Pancreas (tissue), 10 donors: Measurements from ENCODE around the gene TUBB. TPM values are rescaled to one million over a fixed set of nuclear protein-coding genes. Genes with fewer than 3 reads are reported as not detected.
A peak's percentile ranks its signal among the peaks of the same experiment; 100 is the strongest.

ENCODE experiments used
- ATAC-seq, 4 donors: fragments of 200-7000 bp; cut with Tn5 transposase; one replicate each; pipeline versions ENCODE4 v1.8.0 to v1.9.1; 2020; ENCODE audit warnings: mild to moderate bottlenecking in 4 of 4, moderate library complexity in 4 of 4
- DNase-seq, 6 donors: peaks; one replicate each; pipeline ENCODE4 v3.0.0-alpha.2; 2020
- FAIRE-seq: peaks from 2 replicates; lab custom pipeline; 2012; peaks lifted over from hg19 to GRCh38; lab: Jason Lieb, UNC
- H3K27ac ChIP-seq, 4 donors: fragments of 200-600 bp; sonication (generic); 1 replicate in 3 of 4; 2 replicates in 1 of 4; pipeline versions ENCODE4 v1.5.0 to v1.8.0; 2020
- H3K27me3 ChIP-seq, 4 donors: fragments of 200-600 bp; one replicate each; pipeline ENCODE4 v1.8.0; 2021
- H3K36me3 ChIP-seq, 3 donors: fragments of 200-600 bp; sonication (generic) in 1 of 3; one replicate each; pipeline versions ENCODE4 v1.5.0 to v1.8.0; 2020 to 2021
- H3K4me1 ChIP-seq, 3 donors: fragments of 200-600 bp; one replicate each; pipeline ENCODE4 v1.8.0; 2021
- H3K4me3 ChIP-seq, 4 donors: fragments of 200-600 bp; sonication (generic) in 2 of 4; one replicate each; pipeline versions ENCODE4 v1.5.0 to v1.8.0; 2020 to 2021
- H3K9me3 ChIP-seq, 4 donors: fragments of 200-600 bp; one replicate each; pipeline ENCODE4 v1.8.0; 2021
- WGBS, 2 donors: extraction: QIAGEN DNeasy Blood & Tissue Kit; methylation state at CpG; one replicate each; pipeline ENCODE4 v1.1.7; 2013; 5-methylcytosine and 5-hydroxymethylcytosine counted together
- intact Hi-C, 3 donors: fragments of 100-400 bp; cut with DNase I; formaldehyde crosslinking; loops; one replicate each; pipeline versions ENCODE4 v1.11.1 to v1.14.2; 2022
- polyA plus RNA-seq, 2 donors: library from polyadenylated mRNA; stranded (reverse); fragments of 200-250 nt; gene quantifications; one replicate each; pipeline ENCODE4 v1.2.3, GENCODE V29; 2013
- total RNA-seq, 6 donors: library from RNA; stranded (reverse); fragmentation: NEBNext Ultra II Directional in 4 of 6; extraction: Animal tissue kit (Norgen Biotek cat#: 25700) in 4 of 6; gene quantifications; one replicate each; pipeline versions ENCODE4 v1.2.1 to v1.2.4, GENCODE V29; 2021 to 2023
- TF ChIP-seq, protein P1 (sequence below), 4 donors: fragments of 200-600 bp; sonication (generic) in 3 of 4; IDR thresholded peaks; one replicate each; pipeline versions ENCODE4 v1.5.0 to v1.8.0; 2021; ENCODE audit warnings: antibody characterized with exemption in 4 of 4
- donor health status: healthy with polysubstance abuse.
- donor health status: DM: no; HTN: no; CAD: no; lungs with moderate emphysema.
- donor health status: DM: no; HTN: no; CAD: no.
- donor health status: control.
- donor health status: control.
- donor health status: Bipolar disorder and iron deficiency.
- donor health status: DM: yes; HTN: yes; CAD: no.
- donor health status: DM: no; HTN: no; CAD: no.
- donor health status: DM: no; HTN: no; CAD: no.
- donor health status: DM: yes; HTN: yes; CAD: no.

The TUBB gene
- total and polyA plus RNA-seq, 8 donors: 66.1 to 171 (median 106) TPM

DNA sequence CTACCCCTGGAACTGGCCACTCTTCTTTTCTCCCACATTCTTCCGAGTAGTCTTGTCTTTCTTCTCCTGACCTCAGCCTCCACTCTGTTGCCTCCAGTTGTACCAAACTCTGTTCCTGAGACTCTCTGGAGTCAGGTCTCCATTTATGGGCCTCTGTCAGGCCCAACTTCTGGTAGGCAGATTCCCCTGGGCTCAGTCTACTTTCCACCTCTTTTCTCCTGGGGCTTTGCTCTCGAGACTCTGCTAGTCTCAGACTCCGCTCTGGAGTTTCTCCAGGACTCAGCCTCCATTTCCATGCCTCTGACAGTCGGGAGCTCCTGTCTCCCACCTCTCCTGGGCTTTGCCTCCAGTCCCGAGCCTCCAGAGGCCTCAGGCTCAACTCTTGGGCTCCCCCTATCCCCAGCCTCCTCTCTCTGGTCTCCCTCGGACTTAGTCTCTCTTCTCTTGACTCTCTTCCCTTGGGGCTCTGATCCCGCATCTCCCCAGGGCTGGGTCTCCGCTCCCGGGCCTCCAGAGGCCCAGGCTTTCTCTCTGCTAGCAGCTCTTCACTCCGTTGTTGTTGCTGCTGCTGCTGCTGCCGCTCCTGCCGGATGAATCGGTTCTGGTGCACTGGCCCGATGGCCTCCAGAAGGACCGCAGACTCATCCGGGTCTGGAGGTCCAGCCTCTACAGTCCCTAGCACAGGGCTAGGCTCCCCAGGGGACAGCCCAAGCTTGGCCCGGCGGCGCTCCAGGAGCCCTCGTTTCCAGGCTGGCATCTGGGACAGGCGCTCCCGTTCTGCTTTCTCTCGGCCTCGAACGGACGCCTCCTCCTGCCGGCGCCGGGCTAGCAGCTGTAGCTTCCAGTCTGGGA is 34.8 kb upstream of the TUBB start:
- intact Hi-C loops: no loop called here
- H3K4me1 ChIP-seq: peaks cover 0 to 9% (median 3%) of the 10 kb centered on the region in 3 donors

DNA sequence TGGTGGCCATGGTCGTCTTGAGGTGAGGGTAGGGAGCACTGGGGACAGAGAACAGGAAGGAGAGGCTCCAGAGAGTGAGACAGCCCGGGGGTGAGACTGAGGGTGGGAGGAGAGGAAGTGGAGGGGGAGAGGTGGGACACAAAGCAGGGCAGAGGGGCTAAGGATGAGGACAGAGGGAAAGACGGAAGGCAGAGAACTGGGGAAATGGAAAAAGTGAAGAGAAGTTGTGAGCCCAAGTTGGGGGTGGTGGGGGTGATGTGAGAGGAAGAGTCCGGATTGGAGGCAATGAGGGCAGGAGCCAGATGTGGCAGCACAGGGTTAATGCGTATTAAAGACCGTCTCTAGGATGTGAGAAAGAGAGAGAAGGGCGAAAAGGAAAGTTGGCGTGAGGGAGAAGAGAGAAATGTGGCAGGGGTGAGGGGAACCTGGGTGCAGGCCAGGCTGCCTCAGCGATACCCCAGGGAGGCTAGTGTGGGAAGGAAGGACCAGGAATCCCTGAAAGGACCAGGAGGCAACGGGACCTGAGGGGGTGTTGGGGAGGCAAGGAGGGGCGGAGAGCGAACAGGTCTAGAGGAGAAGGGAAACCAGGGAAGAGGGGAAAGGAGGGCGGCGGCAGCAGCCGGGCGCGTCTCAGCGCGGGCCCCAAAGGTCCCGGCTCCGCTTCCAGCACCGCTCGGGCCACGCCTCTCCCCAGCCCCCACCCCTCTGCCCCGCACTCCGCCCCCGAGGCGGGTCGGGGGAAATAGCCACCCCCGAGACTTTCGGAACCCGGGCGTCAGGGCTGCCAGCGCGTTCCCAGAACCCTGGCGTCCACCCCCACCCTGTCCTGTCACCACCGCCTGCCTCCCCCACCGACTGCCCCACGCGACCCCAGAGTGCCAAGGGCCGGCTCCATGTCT is 33.9 kb upstream of the TUBB start, which contains the start of gene PPP1R18:
PPP1R18 (minus strand) TSS at position 637 of the 899 bp plus-strand sequence; CDS start at position 10, 627 bp downstream.
- DNase-seq (peak; percentile 65 to 88 (median 77)), ATAC-seq (peak; percentile 53 to 68 (median 60)), FAIRE-seq (no peak)
- Histone ChIP-seq H3K27me3 (no peaks in the 10 kb centered on the region), H3K4me3 (peak within 1 kb of the TSS; percentile 55 to 78 (median 70)), H3K9me3 (no peaks in the 10 kb centered on the region), H3K36me3 (no peaks in the 10 kb centered on the region), H3K4me1 (peaks cover 3 to 11% (median 6%) of the 10 kb centered on the region in 3 donors), H3K27ac (peak within 1 kb of the TSS; percentile 70 to 93 (median 84))
- 5 to 8% methylated on average over 32 to 41 of the region's 41 CpGs for WGBS, 2 donors
- intact Hi-C loops: no loop called here
- TF ChIP-seq, protein P1, sequence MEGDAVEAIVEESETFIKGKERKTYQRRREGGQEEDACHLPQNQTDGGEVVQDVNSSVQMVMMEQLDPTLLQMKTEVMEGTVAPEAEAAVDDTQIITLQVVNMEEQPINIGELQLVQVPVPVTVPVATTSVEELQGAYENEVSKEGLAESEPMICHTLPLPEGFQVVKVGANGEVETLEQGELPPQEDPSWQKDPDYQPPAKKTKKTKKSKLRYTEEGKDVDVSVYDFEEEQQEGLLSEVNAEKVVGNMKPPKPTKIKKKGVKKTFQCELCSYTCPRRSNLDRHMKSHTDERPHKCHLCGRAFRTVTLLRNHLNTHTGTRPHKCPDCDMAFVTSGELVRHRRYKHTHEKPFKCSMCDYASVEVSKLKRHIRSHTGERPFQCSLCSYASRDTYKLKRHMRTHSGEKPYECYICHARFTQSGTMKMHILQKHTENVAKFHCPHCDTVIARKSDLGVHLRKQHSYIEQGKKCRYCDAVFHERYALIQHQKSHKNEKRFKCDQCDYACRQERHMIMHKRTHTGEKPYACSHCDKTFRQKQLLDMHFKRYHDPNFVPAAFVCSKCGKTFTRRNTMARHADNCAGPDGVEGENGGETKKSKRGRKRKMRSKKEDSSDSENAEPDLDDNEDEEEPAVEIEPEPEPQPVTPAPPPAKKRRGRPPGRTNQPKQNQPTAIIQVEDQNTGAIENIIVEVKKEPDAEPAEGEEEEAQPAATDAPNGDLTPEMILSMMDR (IDR thresholded peaks at IDR 0.05): no peak

More for the DNA sequence above, 34.8 kb upstream of the TUBB start:
- Histone ChIP-seq H3K4me3 (peak overlapping the region; percentile 55 to 78 (median 70)), H3K36me3 (no peaks in the 10 kb centered on the region), H3K9me3 (no peaks in the 10 kb centered on the region), H3K27me3 (no peaks in the 10 kb centered on the region), H3K27ac (peak overlapping the region in 3 of 4 donors; percentile 16 to 93 (median 92))
- FAIRE-seq (no peak), ATAC-seq (no peak), DNase-seq (peak in 3 of 6 donors; percentile 47 to 76 (median 60))
- 72 to 79% methylated on average over 28 to 29 of the region's 29 CpGs for WGBS, 2 donors
- TF ChIP-seq, protein P1 (IDR thresholded peaks at IDR 0.05): no peak

DNA sequence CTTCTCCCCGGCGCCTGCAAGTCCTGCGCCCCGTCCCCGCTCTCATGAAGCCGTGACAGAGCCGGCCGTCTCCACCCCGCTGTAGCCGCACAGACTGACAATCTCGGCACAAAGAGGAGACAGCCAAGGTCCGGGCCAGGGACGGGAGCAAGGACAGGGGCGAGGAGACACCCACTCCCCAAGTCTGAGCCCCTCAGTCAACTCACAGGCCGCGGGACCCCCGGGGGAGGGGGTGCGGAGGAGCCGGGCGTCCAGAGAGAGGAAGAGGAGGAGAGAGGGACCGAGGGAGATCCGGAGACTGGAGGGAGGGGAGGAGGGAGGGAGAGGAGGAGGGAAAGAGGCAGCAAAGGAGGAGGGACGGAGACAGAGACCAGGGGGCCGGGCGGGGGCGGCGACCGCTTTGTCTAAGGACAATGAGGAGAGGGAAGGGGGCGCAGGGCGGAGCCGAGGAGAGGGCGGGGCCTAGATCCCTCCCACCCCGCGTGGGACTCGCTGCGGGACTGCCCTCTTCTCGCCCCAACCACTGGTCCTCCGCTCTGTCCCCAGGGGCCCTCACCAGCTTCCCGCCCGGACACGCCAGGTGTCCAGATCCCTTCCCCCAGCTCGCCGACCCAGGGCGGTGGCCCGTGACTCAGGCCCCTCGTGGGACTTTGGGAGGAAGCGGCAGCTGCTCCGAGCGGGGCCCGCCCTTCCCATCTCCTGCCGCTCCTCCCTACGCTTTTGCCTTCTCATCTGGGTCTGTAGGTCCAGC is 33.1 kb upstream of the TUBB start:
- FAIRE-seq: no peak
- Histone ChIP-seq H3K4me1 (peaks cover 6 to 15% (median 7%) of the 10 kb centered on the region in 3 donors), H3K9me3 (no peaks in the 10 kb centered on the region), H3K36me3 (no peaks in the 10 kb centered on the region), H3K27ac (peak overlapping the region; percentile 70 to 93 (median 84)), H3K27me3 (no peaks in the 10 kb centered on the region), H3K4me3 (peak overlapping the region; percentile 55 to 78 (median 70))
- DNase-seq: peak; percentile 86 to 92 (median 89)
- ATAC-seq: peak; percentile 58 to 68 (median 63)
- TF ChIP-seq, protein P1 (IDR thresholded peaks at IDR 0.05): no peak
- intact Hi-C loops: no loop called here
- 0% methylated on average over 31 to 50 of the region's 52 CpGs for WGBS, 2 donors

DNA sequence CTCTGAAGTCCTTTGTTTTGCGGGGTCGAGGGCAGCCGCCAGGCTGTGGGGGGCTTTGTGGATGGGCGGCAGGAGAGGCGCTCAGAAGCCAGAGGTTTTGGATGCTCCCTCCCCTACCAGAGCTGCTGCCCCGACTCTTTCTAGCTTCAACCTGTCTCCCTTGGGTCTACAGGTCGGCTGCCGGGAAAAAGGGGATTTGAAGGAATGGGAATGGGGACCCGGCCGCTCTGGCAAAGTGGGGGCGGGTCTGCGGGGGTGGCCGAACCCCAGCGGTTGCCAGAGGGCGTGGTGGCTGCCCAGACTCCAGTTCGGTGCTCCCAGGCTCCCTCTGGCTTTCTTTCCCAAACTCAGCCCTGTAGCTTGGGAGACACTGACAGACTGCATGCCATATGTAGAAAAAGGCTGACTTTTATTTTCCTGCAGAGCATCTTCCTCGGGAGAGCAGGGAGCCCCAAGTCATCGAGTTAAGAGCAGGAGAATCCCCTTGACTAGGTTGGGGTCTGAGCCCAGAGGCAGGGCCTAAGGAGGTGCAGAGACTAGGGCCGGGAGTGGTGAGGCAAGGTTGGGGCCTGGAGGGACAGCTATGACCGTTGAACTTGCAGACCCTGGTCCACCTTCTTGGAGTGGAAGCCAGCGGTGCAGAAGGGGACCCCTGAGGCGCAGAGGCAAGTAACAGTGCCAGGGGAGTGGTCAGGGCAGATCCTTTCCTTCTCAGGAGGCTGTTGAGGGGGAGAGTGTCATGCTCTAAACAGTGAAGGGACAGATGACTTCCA is 32.3 kb upstream of the TUBB start:
- peak overlapping the region; percentile 55 to 78 (median 70) for H3K4me3 ChIP-seq
- peak overlapping the region; percentile 70 to 93 (median 84) for H3K27ac ChIP-seq
- peaks cover 6 to 15% (median 7%) of the 10 kb centered on the region in 3 donors for H3K4me1 ChIP-seq
- whole genome bisulfite sequencing, 2 donors: 19 to 20% methylated on average over 22 of the region's 22 CpGs
- intact Hi-C loops: no loop called here
- ATAC-seq (no peak), FAIRE-seq (no peak), DNase-seq (peak in 4 of 6 donors; percentile 41 to 64 (median 58))
- no peaks in the 10 kb centered on the region for H3K36me3 ChIP-seq
- H3K27me3 ChIP-seq: no peaks in the 10 kb centered on the region
- no peaks in the 10 kb centered on the region for H3K9me3 ChIP-seq
- TF ChIP-seq, protein P1 (IDR thresholded peaks at IDR 0.05): no peak
